ENCODE measurements around the gene ANKRD24. TPM values are rescaled to one million over a fixed set of nuclear protein-coding genes. Genes with fewer than 3 reads are reported as not detected.

ANKRD24 gene
- total RNA-seq, 4 donors from 2014 or later: 0.04 to 2.0 (median 0.44) TPM

GRCh38 chr19:4161415-4162077 is 20.9 kb upstream of the ANKRD24 start:
- H3K27me3 ChIP-seq: peaks cover 0 to 46% (median 0%) of the 10 kb centered on the region in 4 donors
- WGBS, 2 donors: 66 to 76% methylated on average over 6 to 7 of the region's 7 CpGs
- DNase-seq: no peak
- H3K4me3 ChIP-seq: no peak overlapping the region
- intact Hi-C loops (cut with DNase I): no loop called here
- H3K9me3 ChIP-seq: no peaks in the 10 kb centered on the region
- H3K4me1 ChIP-seq: no peaks in the 10 kb centered on the region
- H3K27ac ChIP-seq: no peak overlapping the region
- TF ChIP-seq POLR2A (IDR thresholded peaks at IDR 0.05) (no peak), CTCF (IDR thresholded peaks at IDR 0.05) (no peak)
- no peaks in the 10 kb centered on the region for H3K36me3 ChIP-seq

GRCh38 chr19:4164262-4164661 is 18.2 kb upstream of the ANKRD24 start:
- no peak for TF ChIP-seq POLR2A (IDR thresholded peaks at IDR 0.05)
- TF ChIP-seq CTCF (IDR thresholded peaks at IDR 0.05): no peak
- Histone ChIP-seq H3K4me1 (no peaks in the 10 kb centered on the region), H3K36me3 (no peaks in the 10 kb centered on the region), H3K9me3 (no peaks in the 10 kb centered on the region), H3K27ac (no peak overlapping the region), H3K27me3 (peaks cover 0 to 36% (median 0%) of the 10 kb centered on the region in 4 donors), H3K4me3 (no peak overlapping the region)
- intact Hi-C loops (cut with DNase I): no loop called here
- WGBS, 2 donors: 41 to 52% methylated on average over 7 to 10 of the region's 11 CpGs
- DNase-seq: no peak

- TF ChIP-seq CTCF (IDR thresholded peaks at IDR 0.05) (no peak), POLR2A (IDR thresholded peaks at IDR 0.05) (no peak)
- H3K4me3 ChIP-seq: no peak overlapping the region
- peaks cover 0 to 23% (median 7%) of the 10 kb centered on the region in 3 donors for H3K36me3 ChIP-seq
- 22 to 65% methylated on average over 4 to 5 of the region's 22 CpGs for WGBS, 2 donors
- H3K4me1 ChIP-seq: peaks cover 0 to 8% (median 3%) of the 10 kb centered on the region in 3 donors
- H3K27me3 ChIP-seq: peaks cover 0 to 32% (median 0%) of the 10 kb centered on the region in 4 donors
- H3K9me3 ChIP-seq: no peaks in the 10 kb centered on the region
- H3K27ac ChIP-seq: no peak overlapping the region
- no peak for DNase-seq
- intact Hi-C loops (cut with DNase I): no loop called here
These were observed 10.8 kb upstream of the ANKRD24 start for GRCh38 chr19:4171676-4172075.

- no peak overlapping the region for H3K27ac ChIP-seq
- no peak overlapping the region for H3K4me3 ChIP-seq
- H3K27me3 ChIP-seq: peaks cover 0 to 27% (median 0%) of the 10 kb centered on the region in 4 donors
- 6 to 11% methylated on average over 15 to 20 of the region's 45 CpGs for WGBS, 2 donors
- TF ChIP-seq CTCF (IDR thresholded peaks at IDR 0.05) (no peak), POLR2A (IDR thresholded peaks at IDR 0.05) (no peak)
- H3K36me3 ChIP-seq: peaks cover 0 to 36% (median 7%) of the 10 kb centered on the region in 3 donors
- no peaks in the 10 kb centered on the region for H3K9me3 ChIP-seq
- no peak for DNase-seq
- H3K4me1 ChIP-seq: peaks cover 0 to 8% (median 3%) of the 10 kb centered on the region in 3 donors
- intact Hi-C loops (cut with DNase I): no loop called here
These were observed 9.5 kb upstream of the ANKRD24 start for GRCh38 chr19:4172861-4173473.

GRCh38 chr19:4173479-4174212 is 8.8 kb upstream of the ANKRD24 start:
- H3K36me3 ChIP-seq: peaks cover 0 to 43% (median 7%) of the 10 kb centered on the region in 3 donors
- DNase-seq: no peak
- no peak overlapping the region for H3K27ac ChIP-seq
- intact Hi-C loops (cut with DNase I): no loop called here
- peaks cover 0 to 8% (median 3%) of the 10 kb centered on the region in 3 donors for H3K4me1 ChIP-seq
- 30 to 62% methylated on average over 2 to 6 of the region's 11 CpGs for WGBS, 2 donors
- peaks cover 0 to 27% (median 0%) of the 10 kb centered on the region in 4 donors for H3K27me3 ChIP-seq
- H3K9me3 ChIP-seq: no peaks in the 10 kb centered on the region
- no peak for TF ChIP-seq CTCF (IDR thresholded peaks at IDR 0.05)
- TF ChIP-seq POLR2A (IDR thresholded peaks at IDR 0.05): no peak
- no peak overlapping the region for H3K4me3 ChIP-seq
